MM.1S (cell line): Measurements from ENCODE around the gene RBFOX2.

Experiments used
- EZH2phosphoT487 ChIP-seq: fragments of 300-600 bp; sonication (generic); IDR thresholded peaks from 2 replicates; pipeline ENCODE4 v1.6.1; 2018; ENCODE audit warnings: antibody characterized with exemption, low read length
- TF ChIP-seq, protein P1 (sequence below): fragments of 300-600 bp; sonication (generic); IDR thresholded peaks from 2 replicates; pipeline ENCODE4 v1.5.1; 2016; ENCODE audit warnings: antibody characterized with exemption, low read length, mixed read lengths

DNA sequence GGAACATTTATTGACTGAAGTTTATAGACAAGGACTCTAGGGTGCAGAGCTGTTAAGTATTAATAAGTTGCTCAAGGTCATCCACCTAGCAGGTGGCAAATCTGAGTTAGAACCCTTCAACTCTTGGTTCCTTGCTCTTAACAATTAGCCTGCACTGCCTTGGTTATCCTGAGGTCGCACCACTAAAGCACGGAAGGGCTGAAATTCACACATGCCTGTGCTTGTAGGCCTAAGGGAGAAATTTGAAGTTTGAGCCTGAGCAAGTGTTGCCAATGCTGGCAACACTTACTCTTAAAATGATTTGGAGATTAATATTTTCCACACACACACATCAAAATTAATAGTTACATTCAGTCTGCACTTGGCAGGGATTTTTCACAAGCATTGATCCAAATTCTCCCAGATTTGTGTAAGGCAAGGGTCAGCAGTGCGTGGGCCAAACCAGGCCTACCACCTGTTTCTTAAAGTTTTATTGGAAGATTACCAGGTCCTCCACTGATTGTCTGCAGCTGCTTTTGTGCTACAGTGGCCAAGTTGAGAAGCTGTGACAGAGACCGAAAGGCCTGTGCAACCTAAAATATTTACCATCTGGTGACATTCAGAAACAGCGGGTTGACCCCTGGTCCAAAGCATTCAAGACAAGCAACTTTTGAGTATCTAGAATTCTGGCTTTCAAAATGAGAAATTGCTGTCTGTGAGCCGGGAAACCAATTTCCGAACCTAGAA is 294.7 kb downstream of the RBFOX2 start:
- TF ChIP-seq, protein P1, sequence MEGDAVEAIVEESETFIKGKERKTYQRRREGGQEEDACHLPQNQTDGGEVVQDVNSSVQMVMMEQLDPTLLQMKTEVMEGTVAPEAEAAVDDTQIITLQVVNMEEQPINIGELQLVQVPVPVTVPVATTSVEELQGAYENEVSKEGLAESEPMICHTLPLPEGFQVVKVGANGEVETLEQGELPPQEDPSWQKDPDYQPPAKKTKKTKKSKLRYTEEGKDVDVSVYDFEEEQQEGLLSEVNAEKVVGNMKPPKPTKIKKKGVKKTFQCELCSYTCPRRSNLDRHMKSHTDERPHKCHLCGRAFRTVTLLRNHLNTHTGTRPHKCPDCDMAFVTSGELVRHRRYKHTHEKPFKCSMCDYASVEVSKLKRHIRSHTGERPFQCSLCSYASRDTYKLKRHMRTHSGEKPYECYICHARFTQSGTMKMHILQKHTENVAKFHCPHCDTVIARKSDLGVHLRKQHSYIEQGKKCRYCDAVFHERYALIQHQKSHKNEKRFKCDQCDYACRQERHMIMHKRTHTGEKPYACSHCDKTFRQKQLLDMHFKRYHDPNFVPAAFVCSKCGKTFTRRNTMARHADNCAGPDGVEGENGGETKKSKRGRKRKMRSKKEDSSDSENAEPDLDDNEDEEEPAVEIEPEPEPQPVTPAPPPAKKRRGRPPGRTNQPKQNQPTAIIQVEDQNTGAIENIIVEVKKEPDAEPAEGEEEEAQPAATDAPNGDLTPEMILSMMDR, result no peak
- TF ChIP-seq EZH2phosphoT487, result no peak
